MCF 10A (cell line): ENCODE measurements around the gene NIM1K. TPM values are rescaled to one million over a fixed set of nuclear protein-coding genes. Genes with fewer than 3 reads are reported as not detected.

ENCODE experiments used
- total RNA-seq: library from RNA; stranded (reverse); gene quantifications from 2 replicates; pipeline ENCODE4 v1.2.3, GENCODE V29; 2022

The NIM1K gene
- total RNA-seq, 1 experiment from 2014 or later = not detected

Other genes starting within 250 kb of the NIM1K start
- gene ANXA2R, start 151.9 kb upstream of the NIM1K start, total RNA-seq = 0.98 and 1.3 TPM in 2 replicates
- 41.3 and 42.4 TPM in 2 replicates for gene ZNF131, start 71.3 kb upstream of the NIM1K start, total RNA-seq
- gene HMGCS1, start 121.2 kb downstream of the NIM1K start, total RNA-seq = 36.2 and 42.6 TPM in 2 replicates
- gene CCL28, start 220.2 kb downstream of the NIM1K start, total RNA-seq = 1.6 and 2.2 TPM in 2 replicates